GM18519 (cell line): ENCODE results near the gene RASSF8.

Experiments
- ATAC-seq: cut with Tn5 transposase; IDR thresholded peaks from one replicate; pipeline ENCODE4 v1.9.1; 2021; ENCODE audit warnings: mild to moderate bottlenecking, moderate library complexity; ENCODE audit not compliant: unreplicated experiment, low FRiP score

RASSF8 gene

DNA sequence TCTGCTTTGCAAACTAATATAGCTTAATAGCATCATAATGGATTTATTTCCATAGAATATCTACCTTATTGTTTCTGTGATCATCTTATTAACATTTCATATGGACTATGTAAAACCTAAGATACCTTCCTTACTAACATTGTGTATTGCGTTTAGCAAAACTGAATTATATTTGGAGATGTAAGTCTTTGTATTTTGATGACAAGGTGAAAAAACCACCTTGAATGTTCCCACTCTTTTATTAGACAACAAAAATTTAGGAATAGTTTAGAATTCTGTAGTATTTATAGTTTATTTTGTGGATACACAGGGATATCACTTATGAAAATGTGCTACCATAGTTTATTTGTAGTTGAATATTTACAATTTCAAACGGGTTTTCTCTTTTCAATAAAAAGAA is 32.0 kb downstream of the RASSF8 start:
- ATAC-seq = no peak

DNA sequence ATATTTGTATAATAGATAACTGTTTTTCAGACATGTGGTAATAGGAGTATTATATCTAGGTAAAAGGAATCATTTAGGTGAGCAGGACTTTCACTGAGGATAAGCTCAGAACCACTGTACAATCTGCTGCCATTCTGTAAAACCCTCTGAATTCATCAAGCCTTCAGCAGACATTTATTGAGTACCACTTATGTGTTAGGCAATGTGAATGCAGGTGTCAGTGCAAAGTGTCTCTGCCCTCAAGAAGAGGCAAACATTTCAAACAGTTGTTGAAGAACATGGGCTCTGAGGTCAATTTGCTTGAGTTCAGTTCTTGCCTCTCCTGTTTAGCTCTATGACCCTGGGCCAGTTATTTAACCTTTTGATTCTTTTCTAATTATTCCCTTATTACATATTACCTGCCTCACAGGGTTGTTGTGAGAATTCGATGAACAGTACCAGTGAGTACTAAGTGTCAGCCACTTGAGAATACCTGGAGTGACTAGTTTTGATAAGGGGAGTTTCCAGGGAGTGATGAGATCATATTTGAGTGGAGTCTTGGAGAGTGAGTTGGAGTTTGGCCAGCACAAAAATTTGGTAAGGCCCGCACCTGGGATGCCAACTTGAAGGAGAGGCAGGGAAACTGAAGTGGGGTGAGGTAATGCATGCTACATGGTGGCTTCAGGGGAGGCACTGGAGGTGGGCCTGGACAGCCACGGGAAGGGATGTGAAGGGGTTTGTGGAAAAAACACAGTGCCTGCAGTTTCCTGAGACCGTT is 33.7 kb downstream of the RASSF8 start:
- ATAC-seq = no peak

DNA sequence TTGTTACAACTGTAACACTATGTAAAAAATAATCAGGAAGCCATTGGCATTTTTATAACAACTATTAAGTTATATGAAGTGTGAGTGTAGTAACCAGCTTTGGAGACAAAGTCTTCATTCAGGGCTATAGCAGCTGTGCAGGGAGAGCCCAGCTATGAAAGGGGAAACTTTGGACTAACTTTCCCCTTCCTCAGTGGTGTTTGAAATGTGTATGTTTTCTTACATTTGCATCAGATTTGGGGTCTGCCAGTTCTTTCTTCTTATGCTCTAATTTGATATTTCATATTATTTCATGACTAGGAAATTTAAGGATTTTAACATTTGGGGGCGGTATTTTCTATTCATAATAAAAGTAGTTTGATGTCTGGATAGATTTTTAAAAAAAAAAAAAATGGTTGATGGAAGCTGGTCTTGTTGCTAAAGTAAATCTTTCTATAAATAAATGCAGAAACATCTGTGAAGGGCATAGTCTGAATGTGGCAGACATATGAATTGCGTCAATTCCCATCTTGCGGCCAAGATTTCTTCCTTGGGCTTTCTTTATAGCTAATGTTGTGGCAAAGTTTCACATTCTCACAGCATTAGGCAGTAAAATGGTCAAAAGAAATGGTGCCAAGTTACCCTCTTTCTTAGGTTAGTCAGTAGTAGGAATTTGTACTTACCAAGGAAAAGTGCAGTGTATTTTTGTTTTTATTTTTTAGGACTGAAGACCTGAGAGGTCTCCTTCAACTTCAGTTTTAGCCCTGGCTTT is 35.6 kb downstream of the RASSF8 start:
- no peak for ATAC-seq

DNA sequence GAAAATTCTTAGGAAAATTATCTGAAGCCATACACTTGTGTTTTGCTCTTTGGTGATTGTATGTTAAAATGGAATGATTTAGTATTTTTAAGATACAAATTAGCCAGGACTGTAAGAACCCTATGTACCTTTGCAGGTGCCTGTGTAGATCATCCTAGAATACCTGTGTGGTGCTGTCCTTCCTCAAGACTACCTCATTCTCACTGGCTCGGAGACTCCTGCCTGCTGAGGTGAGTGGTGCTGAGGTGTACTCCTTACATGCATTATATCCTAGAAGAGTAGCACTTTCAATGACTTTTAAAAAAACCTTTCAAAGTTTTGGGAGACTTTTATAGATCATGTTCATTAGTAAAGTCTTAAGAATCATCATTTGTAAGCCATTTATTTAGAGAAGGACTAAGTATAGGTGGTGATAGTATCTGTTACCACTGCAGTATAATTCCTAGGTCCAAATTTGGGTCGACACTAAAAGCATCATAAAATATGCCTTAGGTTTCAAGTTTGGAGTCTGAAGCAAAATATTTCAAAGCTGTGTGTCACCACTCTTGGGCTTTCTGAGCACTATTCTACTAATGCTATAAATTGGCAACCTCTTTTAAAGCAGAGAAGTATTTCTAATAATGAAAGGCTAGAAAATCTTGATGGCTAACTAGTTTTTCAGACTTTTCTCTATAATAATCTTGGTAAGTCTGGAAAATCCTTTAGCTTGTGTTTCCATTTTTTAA is 36.6 kb downstream of the RASSF8 start:
- ATAC-seq = no peak

DNA sequence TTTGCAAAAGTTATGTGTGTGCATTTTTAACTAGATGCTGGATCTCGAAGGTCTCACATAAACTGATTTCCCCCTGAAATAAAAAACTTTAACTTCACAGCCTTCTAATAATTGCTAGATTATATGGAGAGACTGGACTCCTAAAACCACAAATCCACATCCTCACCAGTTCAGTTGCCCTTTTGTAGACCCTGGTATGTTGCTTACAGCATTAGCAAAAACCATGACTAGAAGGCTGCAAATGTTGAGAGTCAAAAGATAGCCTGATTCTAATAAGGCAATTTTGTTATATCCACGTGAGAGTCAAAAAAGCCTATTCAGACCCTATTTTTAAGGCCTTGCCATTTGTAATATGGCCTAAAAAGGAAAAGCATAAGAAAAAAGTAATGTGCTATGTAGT is 37.4 kb downstream of the RASSF8 start:
- no peak for ATAC-seq

DNA sequence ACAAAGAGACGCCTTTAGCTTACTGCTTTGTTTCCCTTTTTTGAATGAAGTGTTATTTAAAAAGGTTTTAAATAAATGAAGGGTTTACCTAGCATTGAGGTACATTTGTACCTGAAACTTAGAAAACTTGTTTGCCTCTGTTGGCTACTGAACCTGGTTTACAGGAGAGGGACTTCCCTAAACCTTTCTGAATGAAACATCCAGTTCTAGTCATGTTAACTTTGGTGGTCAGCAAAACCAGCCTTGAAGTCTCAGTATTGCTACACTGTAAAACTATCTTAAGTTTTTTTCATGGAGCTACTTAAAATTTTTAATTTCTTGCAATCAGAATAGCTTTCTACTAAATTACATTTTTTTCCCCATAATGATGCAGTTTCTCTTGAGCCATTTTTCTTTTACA is 38.2 kb downstream of the RASSF8 start:
- ATAC-seq = no peak

DNA sequence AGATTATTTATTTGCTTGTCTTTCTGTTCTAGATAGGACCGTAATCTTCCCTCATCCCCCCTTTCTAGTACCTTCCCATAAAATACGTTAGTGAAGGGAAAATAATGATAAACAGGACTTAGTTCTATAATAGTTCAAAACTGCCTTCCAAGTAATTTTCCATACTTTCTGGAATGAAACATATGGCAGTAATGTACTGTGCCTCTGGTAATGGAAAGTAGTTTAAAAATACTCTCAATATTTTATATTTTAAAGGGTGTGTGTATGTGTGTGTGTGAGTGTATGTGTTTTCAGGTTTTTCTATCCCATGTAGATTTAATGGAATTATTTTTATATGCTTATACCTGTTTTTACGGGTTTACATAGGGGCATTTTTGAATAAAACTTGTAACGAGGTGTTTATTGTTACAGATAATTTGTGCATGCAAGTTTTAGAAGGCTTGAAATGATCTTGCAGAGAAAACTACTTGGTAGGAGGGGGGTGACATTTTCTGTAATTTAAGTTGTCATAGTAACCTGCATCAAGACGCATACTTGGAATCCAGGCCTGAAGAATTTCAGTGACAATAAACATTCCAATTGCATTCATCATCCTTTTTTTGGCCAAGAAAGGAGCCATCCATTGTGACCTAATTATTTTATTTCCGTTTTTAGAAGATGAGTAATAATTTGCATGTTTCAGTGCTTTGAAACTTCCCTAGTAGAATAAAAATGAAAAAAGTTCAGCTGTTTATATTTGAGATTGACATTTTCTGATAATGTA is 38.9 kb downstream of the RASSF8 start:
- no peak for ATAC-seq

DNA sequence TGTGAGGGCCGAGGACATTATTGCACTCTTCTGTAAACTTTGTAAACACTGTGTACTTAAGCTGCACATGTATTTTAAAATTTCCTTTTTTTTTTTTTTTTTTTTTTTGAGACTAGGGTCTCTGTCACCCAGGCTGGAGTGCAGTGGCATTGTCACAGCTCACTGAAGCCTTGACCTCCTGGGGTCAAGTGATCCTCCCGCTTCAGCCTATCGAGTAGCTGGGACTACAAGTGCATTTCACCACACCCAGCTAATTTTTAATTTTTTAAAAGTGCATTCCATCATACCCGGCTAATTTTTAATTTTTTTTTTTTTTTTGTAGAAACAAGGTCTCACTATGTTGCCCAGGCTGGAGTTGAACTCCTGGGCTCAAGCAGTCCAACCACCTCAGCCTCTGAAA is 42.4 kb downstream of the RASSF8 start:
- ATAC-seq = no peak

DNA sequence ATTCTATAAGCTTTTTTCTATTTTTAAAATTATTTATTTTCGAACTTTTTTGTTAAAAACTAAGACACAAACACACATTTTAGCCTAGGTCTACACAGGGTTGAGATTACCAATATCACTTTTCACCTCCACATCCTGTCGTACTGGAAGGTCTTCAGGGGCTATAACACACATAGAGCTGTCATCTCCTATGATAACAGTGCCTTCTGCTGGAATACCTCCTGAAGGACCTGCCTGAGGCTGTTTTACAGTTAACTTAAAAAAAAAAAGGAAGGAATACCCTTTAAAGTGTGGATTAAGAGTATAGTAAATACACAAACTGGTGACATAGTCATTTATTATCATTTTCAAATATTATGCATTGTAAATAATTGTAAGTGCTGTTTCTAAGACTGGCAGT is 43.0 kb downstream of the RASSF8 start:
- no peak for ATAC-seq

DNA sequence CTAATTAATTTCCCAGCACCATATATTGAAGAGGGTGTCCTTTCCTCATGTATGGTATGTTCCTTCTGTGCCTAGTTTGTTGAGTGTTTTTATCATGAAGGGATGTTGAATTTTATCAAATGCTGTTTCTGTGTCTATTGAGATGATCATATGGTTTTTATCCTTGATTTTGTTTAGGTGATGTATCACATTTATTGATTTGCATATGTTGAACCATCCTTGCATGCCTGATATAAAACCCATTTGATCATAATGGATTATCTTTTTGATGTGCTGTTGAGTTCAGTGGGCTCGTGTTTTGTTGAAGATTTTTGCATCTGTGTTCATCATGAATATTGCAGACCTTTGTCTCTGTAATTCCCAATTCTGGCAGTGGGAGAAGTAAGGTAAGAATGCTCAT is 44.6 kb downstream of the RASSF8 start:
- ATAC-seq = no peak

DNA sequence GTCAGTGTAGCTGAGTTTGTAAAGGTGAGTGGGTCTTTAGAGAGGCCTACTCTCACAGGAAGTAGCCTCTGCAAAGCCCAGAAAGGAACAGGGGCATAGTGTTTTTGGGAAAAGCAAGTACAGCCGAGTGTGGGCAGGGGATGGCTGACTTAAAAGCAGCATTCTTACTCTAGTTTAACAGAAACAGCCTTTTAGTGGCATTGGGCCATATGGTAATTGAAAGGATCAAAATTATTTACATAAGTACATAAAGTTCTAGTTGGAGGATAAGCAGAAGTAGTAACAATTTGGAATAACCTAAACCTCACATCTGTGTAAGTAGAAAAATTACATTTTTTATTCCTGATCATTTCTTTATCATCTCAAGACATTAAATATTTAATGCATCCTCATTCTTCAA is 49.1 kb downstream of the RASSF8 start:
- no peak for ATAC-seq

DNA sequence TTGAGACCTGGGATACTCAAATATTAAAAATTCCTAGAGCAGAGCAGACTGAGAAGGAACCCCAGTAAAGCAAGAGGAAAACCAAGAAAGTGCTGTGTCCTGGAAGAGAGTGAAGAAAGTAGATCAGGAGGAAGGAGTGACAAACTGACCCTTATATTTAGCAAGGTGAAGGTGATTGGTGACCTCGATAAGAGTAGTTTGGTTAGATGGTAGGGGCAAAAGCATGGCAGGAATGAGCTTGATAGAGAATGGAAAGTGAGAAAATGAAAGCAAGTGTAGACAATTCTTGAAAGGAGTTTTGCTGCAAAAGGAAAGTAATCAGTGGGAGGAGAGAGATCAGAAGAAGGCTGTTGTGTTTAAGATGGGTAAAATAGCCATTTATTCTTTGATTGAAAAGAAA is 51.1 kb downstream of the RASSF8 start:
- no peak for ATAC-seq

DNA sequence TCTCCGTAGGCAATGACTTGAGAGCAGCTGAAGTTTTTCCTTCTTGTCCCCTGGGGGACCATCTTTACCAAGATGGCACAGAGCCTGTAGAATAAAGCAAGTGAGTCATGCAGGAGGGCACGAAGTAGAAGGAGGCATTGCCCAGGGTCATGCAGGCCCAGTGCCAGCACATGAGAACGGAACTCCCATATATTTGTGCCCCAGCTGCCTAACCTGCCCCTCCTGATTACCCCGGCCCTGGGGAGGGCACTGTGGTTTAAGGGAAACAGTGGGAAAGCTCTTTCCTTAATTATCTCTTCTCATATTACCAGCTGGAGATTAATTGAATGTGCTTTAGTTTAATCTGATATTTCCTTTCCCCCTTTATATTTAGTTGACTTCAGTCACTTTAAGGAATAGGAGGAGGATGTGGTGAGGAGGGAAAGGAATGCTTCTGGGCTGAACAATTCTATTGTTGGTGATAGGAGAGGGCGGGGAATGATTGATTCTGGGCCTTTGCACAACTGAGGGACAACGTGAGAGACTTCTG is 51.9 kb downstream of the RASSF8 start:
- no peak for ATAC-seq

DNA sequence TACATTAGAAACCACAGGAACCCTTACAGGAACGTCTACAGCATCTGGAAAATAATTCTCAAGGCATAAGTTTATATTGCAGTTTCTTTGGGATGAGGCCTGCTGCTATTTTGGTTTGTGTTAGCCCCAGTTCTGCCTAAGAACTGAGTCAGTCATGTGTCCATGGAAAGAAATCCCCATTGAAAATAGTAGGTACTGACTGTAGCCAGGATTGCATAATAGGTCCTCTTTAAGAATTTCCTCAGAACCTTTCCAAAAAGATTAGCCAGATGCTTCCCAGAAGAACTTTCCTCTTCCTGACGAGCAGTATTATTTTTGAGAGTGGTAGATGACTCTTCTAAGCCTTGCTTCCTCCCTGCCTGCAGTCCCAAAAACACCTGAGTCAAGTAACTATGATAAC is 52.6 kb downstream of the RASSF8 start:
- no peak for ATAC-seq

DNA sequence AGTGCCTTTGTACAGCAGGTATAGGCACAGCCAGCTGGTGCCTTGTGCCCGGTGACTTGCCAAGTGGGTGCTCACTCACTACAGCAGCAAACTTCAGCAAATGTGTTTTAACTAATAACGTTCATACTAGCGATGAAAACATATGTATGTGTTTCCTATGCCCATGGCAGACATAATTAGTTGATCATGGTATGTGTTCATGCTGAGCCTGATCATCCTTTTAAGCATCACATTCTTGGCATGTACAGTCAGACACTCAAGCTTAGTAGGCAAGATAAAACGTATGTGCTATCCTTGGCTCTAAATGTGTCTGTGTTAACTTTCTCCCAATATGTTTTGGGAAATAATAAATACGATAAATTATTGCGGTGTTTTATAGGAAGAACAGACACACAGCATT is 55.6 kb downstream of the RASSF8 start:
- ATAC-seq = no peak

DNA sequence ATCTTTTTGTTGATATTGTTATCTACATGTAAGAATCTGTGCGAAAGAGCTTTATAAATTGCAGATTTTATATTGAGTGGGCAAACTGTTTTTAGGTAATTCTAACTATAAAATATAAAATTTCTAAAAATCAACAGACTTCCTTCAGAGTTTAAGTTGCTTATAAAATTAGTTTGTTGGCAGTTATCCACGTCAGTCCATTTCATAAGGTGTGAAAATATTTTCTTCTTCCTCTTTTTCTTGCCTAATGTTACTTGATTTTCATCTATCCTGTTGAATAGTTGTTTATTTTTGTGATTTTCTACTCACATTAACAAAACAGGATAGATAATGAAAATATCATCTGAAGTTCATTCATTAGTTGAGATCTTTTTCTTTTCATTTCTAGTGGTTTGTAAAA is 58.0 kb downstream of the RASSF8 start:
- ATAC-seq = no peak

DNA sequence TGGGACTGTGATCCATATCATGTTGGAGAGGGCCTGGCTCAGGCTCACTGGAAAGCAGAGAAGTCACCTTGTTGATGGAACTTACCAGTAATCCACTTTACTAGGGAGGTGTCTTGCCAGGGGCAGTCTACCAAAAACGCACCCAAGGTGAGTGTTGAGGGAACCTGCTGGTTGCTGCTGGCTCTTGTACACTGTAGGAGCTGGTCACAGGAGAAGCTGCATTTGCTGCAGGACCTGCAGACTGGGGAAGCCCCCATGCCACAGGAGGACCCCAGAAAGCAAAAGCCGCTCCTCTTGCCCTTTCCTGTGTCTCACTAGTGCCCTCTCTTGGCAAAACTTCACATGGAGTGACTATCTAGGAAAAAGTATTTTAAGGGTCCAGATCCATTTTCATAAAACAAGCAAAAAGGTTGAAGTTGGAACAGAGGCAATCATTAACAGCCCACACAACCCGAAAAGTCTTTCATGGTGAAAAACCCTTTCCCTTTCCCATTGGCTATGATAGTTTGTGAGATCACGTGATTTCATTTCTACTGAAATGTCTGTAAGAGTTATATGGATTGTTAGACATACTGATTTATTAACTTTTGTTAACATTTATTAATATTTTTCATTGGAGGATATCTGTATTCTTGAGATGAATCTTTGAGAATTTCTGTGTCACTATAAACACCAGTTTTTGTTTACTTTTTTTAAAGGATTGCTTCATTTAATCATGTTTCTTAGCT is 59.2 kb downstream of the RASSF8 start:
- ATAC-seq = no peak

DNA sequence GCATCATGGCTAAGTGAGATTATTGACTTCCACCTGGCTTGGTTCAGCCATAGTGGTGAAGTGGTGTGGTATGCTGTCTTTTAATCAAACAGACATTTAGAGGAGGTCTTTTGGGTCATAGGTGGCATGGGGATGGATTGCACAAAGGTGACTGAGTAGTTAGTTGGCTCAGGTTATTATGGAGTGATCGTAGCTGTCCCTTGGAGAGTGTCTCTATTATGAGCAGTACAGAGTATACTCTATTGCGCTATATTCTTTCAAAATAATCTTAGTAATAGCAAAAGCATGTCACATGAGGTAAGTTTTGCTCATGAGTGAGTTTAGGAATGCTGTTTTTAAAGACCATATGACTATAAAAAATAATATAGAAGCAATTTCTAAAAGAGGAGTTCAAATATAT is 60.4 kb downstream of the RASSF8 start:
- ATAC-seq = no peak

DNA sequence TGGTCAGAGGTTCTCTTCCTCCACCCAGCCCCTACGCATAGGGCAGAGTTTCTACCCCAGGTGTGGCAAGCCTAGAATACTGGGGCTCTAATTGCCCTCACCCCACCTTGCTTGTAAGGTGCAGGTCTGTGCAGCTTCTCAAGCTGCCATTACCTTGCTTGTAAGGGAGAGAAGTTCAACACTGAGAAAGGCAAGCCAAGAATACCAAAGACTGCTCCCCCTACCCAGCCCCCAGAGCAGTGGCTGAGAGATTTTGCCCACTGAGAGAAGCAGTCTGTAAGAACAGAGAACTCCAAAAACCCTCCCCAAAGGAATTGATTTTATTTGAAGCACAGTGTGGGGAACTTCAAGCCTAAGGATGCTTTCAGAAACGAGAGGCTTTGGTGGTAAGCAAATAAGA is 63.1 kb downstream of the RASSF8 start:
- no peak for ATAC-seq

DNA sequence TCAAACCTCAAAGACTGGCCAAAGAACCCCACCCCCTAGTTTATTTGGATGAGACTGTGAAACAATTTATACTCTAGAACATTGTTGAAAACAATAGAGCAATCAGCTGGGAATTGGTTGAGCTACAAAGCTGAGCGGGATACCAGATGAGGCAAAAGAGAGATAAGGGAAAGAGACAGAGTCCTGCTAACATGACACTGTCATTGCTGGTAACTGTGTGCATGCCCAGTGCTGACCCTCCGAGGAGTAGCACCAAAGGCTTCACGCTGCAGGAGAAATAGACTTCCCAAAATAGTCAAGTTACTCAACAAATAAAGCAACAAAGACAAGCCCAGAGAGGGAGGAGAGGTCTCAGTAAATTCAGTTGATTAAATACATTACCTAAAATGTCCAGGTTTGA is 63.6 kb downstream of the RASSF8 start:
- no peak for ATAC-seq
